ENCODE data around the gene G6PC3. TPM values are rescaled to one million over a fixed set of nuclear protein-coding genes. Genes with fewer than 3 reads are reported as not detected.
"Not testable (repeated sequence)": the region's sequence is repeated elsewhere in the genome, so short reads cannot be mapped to it uniquely, and the experiment has no call there.

The G6PC3 gene
- 100 to 1,000 TPM in 2 of 4 donors, 10 to 100 TPM in 2; 41.4 to 104 (median 80.8) TPM for total RNA-seq

GRCh38 chr17:44070455-44071197, at the start of gene G6PC3:
Gene G6PC3 (plus strand): TSS chr17:44070735. CDS start chr17:44070966, 231 bp downstream.
- TF ChIP-seq POLR2A (IDR thresholded peaks at IDR 0.05) (peak in 1 of 2 donors; percentile 78), CTCF (IDR thresholded peaks at IDR 0.05) (peak in 2 of 6 experiments; percentile 6 to 11)
- Histone ChIP-seq H3K4me3 (replicated peaks in 1 of 3) (peak within 1 kb of the TSS; percentile 34 to 78 (median 76)), H3K4me1 (peaks cover 20 to 24% of the 10 kb centered on the region in 2 donors), H3K27ac (peak within 1 kb of the TSS; percentile 55 to 88 (median 60)), H3K27me3 (no peaks in the 10 kb centered on the region), H3K36me3 (peaks cover 0 to 5% of the 10 kb centered on the region in 2 donors), H3K9me3 (no peaks in the 10 kb centered on the region)
- intact Hi-C loops (cut with DNase I) = loop anchor here (10.0 kb wide), 1 partner anchor 54 kb away; the partner anchor contains the start of gene HDAC5
- peak; percentile 97 for DNase-seq
- WGBS, 2 donors = 2% methylated on average over 22 to 31 of the region's 53 CpGs

- H3K4me3 ChIP-seq (replicated peaks in 1 of 3); H3K27ac ChIP-seq; intact Hi-C loops (cut with DNase I); H3K27me3 ChIP-seq; H3K9me3 ChIP-seq; DNase-seq; H3K4me1 ChIP-seq; H3K36me3 ChIP-seq: not testable (repeated sequence)
- 94 to 95% methylated on average over 7 of the region's 7 CpGs for WGBS, 2 donors
Observed at GRCh38 chr17:44021227-44021626, 49.3 kb upstream of the G6PC3 start.

- no peaks in the 10 kb centered on the region for H3K9me3 ChIP-seq
- H3K27ac ChIP-seq = no peak overlapping the region
- no peak for TF ChIP-seq CTCF (IDR thresholded peaks at IDR 0.05)
- no peak for TF ChIP-seq POLR2A (IDR thresholded peaks at IDR 0.05)
- no peaks in the 10 kb centered on the region for H3K4me1 ChIP-seq
- 96 to 98% methylated on average over 2 of the region's 2 CpGs for WGBS, 2 donors
- H3K36me3 ChIP-seq = no peaks in the 10 kb centered on the region
- H3K27me3 ChIP-seq = no peaks in the 10 kb centered on the region
- H3K4me3 ChIP-seq (replicated peaks in 1 of 3) = no peak overlapping the region
- no peak for DNase-seq
- intact Hi-C loops (cut with DNase I) = no loop called here
Observed at GRCh38 chr17:44022246-44022645, 48.3 kb upstream of the G6PC3 start.

GRCh38 chr17:44023545-44024270, 46.8 kb upstream of the G6PC3 start:
- no peak for DNase-seq
- H3K36me3 ChIP-seq = no peaks in the 10 kb centered on the region

GRCh38 chr17:44024271-44024663, 46.3 kb upstream of the G6PC3 start:
- Histone ChIP-seq H3K9me3 (no peaks in the 10 kb centered on the region), H3K36me3 (no peaks in the 10 kb centered on the region), H3K27me3 (no peaks in the 10 kb centered on the region), H3K27ac (no peak overlapping the region), H3K4me1 (no peaks in the 10 kb centered on the region), H3K4me3 (replicated peaks in 1 of 3) (no peak overlapping the region)
- 60 to 90% methylated on average over 1 to 3 of the region's 6 CpGs for WGBS, 2 donors
- intact Hi-C loops (cut with DNase I) = no loop called here
- no peak for DNase-seq
- no peak for TF ChIP-seq CTCF (IDR thresholded peaks at IDR 0.05)
- no peak for TF ChIP-seq POLR2A (IDR thresholded peaks at IDR 0.05)

More at GRCh38 chr17:44023545-44024270, 46.8 kb upstream of the G6PC3 start:
- Histone ChIP-seq H3K4me3 (replicated peaks in 1 of 3) (no peak overlapping the region), H3K9me3 (no peaks in the 10 kb centered on the region), H3K27ac (no peak overlapping the region), H3K27me3 (no peaks in the 10 kb centered on the region), H3K4me1 (no peaks in the 10 kb centered on the region)
- intact Hi-C loops (cut with DNase I) = no loop called here
- TF ChIP-seq CTCF (IDR thresholded peaks at IDR 0.05) (no peak), POLR2A (IDR thresholded peaks at IDR 0.05) (no peak)
- 87 to 97% methylated on average over 13 to 22 of the region's 22 CpGs for whole genome bisulfite sequencing, 2 donors

All from thyroid gland (tissue), 4 donors.